ENCODE data around the gene CTSF. TPM values are rescaled to one million over a fixed set of nuclear protein-coding genes. Genes with fewer than 3 reads are reported as not detected.
"Not testable (repeated sequence)": the region's sequence is repeated elsewhere in the genome, so short reads cannot be mapped to it uniquely, and the experiment has no call there.

The CTSF gene
- 1 to 10 TPM; 3.2 to 3.3 TPM for total RNA-seq

DNA sequence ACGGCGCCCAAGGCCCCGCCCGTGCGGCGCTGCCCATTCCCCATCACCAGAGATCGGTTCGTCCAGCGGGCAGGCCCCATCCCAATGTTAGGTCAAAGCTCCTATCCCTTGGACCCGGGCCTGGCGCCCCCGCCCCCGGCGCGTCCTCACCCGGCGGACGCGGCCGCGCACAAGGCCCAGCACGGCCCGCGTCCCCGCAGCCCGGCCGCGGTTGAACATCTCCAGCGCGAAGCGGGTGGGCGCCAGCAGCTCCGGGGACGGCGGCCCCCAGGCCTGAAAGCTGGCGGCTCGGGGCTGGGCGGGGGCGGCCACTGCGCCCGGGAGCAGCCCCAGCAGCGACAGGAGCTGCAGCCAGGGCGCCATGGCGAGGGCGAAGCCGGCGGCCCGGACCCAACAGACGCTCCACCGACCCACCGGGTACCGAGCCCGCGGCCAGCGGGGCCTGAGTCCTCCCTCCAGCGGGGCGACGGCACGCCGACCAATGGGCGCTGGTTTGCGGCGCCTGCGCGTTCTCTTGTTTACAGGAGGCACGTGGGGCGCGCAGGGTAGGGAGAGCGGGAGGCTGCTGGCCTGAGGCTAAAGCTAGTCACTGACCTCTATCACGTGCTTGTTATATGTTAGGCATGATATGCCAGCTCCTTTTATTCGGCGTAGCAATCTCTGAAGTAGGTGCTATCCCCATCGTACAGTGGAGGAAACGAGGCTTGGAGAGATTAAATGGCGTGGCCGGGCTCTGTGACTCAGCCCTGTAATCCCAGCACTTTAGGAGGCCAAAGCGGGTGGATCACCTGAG is at the start of gene CTSF:
Gene CTSF (minus strand): TSS at position 483 of the 793 bp plus-strand sequence. CDS start 120 bp downstream, at position 363.
- CTCF ChIA-PET, result interaction anchor here (0.5 to 2.4 kb wide), 3 partner anchors 22 to 346 kb away, joined by 4 to 10 read pairs (median 9); partner anchors contain the start of genes ACTN3, RBM4B and ZDHHC24

DNA sequence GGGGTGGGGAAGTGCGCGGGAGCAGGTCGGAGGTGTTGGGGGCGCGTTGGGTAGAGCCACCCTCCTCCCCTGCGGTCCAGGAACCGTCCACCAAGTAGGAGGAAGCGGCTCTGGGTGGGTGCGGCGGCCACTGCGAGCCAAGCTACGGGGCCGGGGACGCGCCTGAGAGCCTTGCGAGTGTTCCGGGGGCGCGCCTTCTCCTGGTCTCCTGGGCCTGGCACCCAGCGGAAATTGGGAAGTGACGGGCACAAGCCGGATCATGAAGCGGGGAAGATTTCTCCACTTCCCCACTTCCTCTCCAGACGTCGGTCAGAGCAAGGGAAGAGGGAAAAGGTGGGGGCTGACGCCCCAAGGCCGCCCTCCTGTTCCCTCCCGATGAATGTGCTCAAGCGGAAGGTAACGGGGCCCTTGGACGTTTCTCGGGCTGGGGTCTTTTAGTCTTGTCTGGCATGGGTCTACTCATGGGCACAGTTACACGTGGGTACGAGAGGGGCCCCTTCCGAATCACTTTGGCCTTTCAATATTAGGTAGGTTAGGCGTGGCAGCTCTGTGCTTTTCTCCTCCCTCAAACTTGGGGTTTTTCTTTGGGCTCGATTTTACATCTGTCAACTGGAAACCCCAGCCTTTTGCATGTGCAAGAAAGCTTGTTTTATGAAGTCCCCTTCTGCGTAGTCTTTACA is 48.9 kb upstream of the CTSF start:
- ChIA-PET POLR2A (interaction anchor here (0.6 to 2.5 kb wide), 12 partner anchors 10 to 226 kb away, joined by 4 to 37 read pairs (median 6); partner anchors contain the start of genes ACTN3, CCDC87, DPP3 and RBM4), CTCF (interaction anchor here (0.6 to 1.1 kb wide), 4 partner anchors 50 to 179 kb away, joined by 3 to 5 read pairs (median 3); partner anchors contain the start of gene MRPL11)

More for the DNA sequence above, at the start of gene CTSF:
- POLR2A ChIA-PET, result interaction anchor here (0.5 to 1.8 kb wide), 2 partner anchors 22 to 113 kb away, joined by 4 to 5 read pairs; partner anchors contain the start of genes ACTN3 and ZDHHC24

GRCh38 chr11:66616379-66617154 is 48.2 kb upstream of the CTSF start, which contains the start of gene RBM14:
Gene RBM14, plus strand, starts transcription at chr11:66616630. Its CDS starts 91 bp downstream, at chr11:66616721.
- POLR2A ChIA-PET, result interaction anchor here (0.6 to 2.5 kb wide), 17 partner anchors 12 to 943 kb away, joined by 4 to 37 read pairs (median 5); partner anchors contain the start of genes ACTN3, CCDC87, CCS and DPP3
- CTCF ChIA-PET, result interaction anchor here (0.6 to 1.1 kb wide), 3 partner anchors 50 to 178 kb away, joined by 3 to 5 read pairs (median 3); partner anchors contain the start of gene MRPL11

GRCh38 chr11:66614073-66614472 is 45.7 kb upstream of the CTSF start:
- ChIA-PET CTCF (interaction anchor here (0.7 kb wide), 1 partner anchor 62 kb away, joined by 3 read pairs; no protein-coding TSS in a partner anchor), POLR2A (interaction anchor here (0.7 to 2.2 kb wide), 2 partner anchors 22 to 312 kb away, joined by 7 read pairs; partner anchors contain the start of genes CCDC87 and CCS)

- POLR2A ChIA-PET, result interaction anchor here (0.5 to 0.6 kb wide), 2 partner anchors 23 to 143 kb away, joined by 4 to 5 read pairs; no protein-coding TSS in a partner anchor
Measured at GRCh38 chr11:66612458-66612857, 44.1 kb upstream of the CTSF start.

DNA sequence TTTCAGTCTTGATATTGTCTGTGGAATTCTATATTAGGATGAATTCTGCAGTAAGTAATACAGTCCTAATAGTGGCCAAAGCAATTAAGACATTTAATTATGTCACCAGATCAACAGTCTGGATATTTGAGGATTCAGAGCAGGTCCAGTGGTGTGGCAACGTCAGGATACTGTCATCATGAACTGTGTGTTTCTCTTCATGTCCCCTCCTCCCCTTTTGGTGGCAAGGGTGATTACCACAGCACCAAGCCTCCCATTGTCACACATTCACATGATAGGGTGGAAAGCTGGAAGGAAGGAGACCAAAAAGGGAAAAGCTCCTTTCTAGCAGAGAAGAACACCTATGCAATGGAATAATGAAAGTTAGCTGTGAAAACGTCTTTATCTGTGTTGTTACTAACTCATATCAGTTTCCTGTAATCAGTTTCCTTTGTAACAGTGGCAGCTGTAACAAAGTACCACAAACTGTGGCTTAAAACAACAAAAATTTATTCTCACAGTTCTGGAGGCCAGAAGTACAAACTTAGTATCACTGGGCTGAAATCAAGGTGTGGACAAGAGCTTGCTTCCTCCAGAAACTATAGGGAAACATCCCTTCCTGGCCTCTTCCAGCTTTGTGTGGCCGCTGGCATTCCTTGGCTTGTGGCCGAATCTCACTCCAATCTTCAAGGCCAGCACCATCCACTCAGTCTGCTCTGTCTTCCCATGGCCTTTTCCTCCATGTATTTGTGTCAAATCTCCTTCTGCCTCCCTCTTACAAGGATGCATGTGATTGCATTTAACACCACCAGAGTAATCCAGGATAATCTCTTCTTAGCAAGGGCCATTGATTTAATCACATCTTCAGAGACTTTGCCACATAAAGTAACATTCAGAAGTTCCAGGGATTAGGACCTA is 41.6 kb upstream of the CTSF start:
- POLR2A ChIA-PET, result no interaction called here
- CTCF ChIA-PET, result no interaction called here

More at GRCh38 chr11:66612458-66612857, 44.1 kb upstream of the CTSF start:
- CTCF ChIA-PET, result no interaction called here

- ChIA-PET POLR2A (no interaction called here), CTCF (interaction anchor here (0.7 kb wide), 1 partner anchor 190 kb away, joined by 4 read pairs; no protein-coding TSS in a partner anchor)
Measured at GRCh38 chr11:66607126-66607834, 38.9 kb upstream of the CTSF start.

DNA sequence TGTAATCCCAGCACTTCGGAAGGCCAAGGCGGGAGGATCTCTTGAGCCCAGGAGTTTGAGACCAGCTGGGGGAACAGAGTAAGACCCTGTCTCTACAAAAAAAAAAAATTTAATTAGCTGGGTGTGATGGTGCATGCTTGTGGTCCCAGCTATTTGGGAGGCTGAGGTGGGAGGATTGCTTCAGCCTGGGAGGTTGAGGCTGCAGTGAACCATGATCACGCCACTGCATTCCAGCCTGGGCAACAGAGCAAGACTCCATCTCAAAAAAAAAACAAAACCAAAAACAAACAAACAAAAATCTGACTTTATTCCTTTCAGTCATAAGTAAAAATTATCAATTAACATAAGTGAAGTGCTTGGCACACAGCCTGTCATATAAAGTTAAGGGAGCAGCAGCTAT is 38.2 kb upstream of the CTSF start:
- CTCF ChIA-PET, POLR2A ChIA-PET: not testable (repeated sequence)

- POLR2A ChIA-PET, result no interaction called here
- CTCF ChIA-PET, result no interaction called here
Measured at GRCh38 chr11:66604155-66604554, 35.7 kb upstream of the CTSF start.

DNA sequence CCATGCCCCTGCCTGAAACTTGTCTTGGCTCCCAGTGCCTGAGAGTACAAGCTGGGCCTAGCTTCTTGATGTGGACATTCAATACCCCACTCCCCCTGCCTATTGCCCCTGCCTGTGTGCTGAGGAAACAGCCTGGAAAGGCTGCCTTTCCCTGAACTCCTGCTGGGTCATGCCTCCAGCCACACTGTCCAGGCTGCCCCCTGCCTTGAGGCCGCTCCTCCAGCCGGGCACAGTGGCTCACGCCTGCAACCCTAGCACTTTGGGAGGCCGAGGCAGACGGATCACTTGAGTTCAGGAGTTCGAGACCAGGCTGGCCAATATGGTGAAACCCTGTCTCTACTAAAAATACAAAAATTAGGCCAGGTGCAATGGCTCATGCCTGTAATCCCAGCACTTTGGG is 34.7 kb upstream of the CTSF start:
- POLR2A ChIA-PET, result interaction anchor here (0.6 kb wide), 1 partner anchor 86 kb away, joined by 3 read pairs; no protein-coding TSS in a partner anchor
- CTCF ChIA-PET, result interaction anchor here (0.5 kb wide), 1 partner anchor 280 kb away, joined by 3 read pairs; no protein-coding TSS in a partner anchor

GRCh38 chr11:66600631-66601233 is 32.3 kb upstream of the CTSF start:
- POLR2A ChIA-PET, result interaction anchor here (0.5 kb wide), 1 partner anchor 16 kb away, joined by 6 read pairs; the partner anchor contains the start of gene RBM14
- CTCF ChIA-PET, result no interaction called here

DNA sequence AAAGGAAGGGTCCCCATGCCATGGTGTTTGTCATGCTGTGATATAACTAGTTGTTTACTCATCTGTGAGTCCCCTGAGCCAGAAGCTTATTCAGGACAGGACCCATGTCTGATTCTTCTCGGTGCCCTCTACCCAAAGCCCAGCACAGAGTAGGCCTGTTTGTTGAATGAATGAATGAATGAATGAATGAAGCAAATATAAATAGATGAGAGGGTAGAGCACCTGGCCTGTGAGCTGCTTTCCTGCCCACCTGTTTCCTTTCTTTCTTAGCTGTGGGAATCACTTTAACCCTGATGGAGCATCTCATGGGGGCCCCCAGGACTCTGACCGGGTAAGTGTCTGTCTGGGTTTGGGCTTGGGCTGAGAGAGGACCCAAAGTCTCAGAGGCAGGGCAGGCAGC is 31.8 kb upstream of the CTSF start:
- ChIA-PET POLR2A (interaction anchor here (0.5 kb wide), 1 partner anchor 16 kb away, joined by 6 read pairs; the partner anchor contains the start of gene RBM14), CTCF (no interaction called here)

DNA sequence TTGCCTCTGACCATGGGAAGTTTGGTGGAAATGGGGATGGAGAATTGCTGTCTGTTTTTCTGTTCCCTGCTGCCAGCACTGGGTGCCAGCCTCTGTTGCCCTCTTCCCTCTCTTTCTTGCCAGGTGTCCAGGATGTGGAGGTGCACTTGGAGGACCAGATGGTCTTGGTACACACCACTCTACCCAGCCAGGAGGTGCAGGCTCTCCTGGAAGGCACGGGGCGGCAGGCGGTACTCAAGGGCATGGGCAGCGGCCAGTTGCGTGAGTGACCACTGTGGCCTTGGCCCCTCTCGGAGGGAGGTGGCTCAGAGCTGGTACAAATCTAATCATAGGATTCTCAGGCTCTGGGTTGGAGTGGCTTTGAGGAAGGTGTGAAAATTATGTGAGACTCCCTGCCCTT is 30.6 kb upstream of the CTSF start:
- ChIA-PET POLR2A (no interaction called here), CTCF (no interaction called here)

- POLR2A ChIA-PET, result interaction anchor here (0.5 to 2.4 kb wide), 2 partner anchors 21 to 24 kb away, joined by 7 to 9 read pairs; partner anchors contain the start of gene RBM14
- CTCF ChIA-PET, result interaction anchor here (1.2 to 5.1 kb wide), 2 partner anchors 16 to 82 kb away, joined by 3 to 31 read pairs; partner anchors contain the start of gene RBM4B
Measured at GRCh38 chr11:66595245-66595904, 27.0 kb upstream of the CTSF start.

DNA sequence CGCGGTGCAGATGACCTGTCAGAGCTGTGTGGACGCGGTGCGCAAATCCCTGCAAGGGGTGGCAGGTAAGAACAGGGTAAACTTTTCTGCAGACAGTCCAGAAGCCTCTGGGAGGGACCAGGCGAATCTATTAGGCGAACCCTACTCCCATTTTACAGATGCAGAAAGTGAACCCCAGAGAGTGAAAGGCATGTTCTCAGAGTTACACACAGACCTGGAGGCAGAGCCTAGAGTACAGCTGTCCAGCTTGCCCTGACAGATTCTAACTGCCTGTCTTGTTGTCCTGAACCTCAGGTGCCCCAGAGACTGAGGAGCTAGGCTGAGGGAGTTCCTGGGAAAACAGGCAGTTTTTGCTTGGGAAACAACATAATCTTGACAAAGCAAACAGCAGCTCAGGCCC is 25.2 kb upstream of the CTSF start:
- POLR2A ChIA-PET, result interaction anchor here (1.7 to 2.4 kb wide), 2 partner anchors 23 to 46 kb away, joined by 5 to 7 read pairs; partner anchors contain the start of genes RBM14 and RBM4
- CTCF ChIA-PET, result interaction anchor here (0.6 to 5.1 kb wide), 2 partner anchors 78 to 84 kb away, joined by 3 to 31 read pairs; partner anchors contain the start of gene RBM4B

DNA sequence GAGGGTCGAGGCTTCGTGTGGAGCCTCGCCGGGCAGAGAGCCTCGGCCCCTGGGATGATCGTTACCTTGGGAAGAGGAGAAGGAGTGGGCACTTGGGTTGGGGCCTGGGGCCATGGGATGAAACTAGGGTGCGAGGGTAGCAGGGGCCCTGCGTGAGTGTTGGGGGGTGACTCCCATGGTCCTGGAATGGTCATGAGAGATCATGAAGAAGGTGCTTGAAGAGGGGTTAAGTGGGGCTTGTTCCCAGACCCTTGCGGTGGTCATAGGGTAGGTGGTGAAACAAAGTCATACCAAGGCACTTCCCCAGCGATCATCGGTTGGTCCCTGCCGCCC is 24.9 kb upstream of the CTSF start:
- ChIA-PET CTCF (interaction anchor here (1.1 to 5.1 kb wide), 2 partner anchors 44 to 85 kb away, joined by 5 to 31 read pairs; partner anchors contain the start of gene RBM4B), POLR2A (interaction anchor here (1.1 to 1.7 kb wide), 3 partner anchors 22 to 84 kb away, joined by 3 to 7 read pairs (median 5); partner anchors contain the start of genes RBM4 and RBM4B)
